ENCODE results near the gene DICER1.

The DICER1 gene

DNA sequence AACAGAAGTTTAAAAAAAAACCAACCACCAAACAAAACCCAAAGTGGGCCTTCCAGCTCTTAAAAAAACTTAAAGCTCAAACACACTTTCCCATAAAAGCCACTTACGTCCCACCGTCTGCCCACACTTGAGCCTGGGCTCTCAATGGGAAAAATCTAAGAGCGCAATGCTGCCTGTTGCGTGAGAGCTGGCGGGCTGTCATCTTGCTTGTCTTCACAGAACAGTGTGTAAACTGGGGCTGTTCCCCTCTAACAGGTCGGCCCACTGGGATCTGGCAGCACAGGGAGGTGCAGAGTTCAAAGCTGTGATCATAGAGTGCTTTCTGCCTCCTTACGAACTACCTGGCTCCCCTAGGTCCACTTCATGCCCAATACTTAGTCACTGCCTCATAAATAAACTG is 80.0 kb downstream of the DICER1 start:
- H3K4me3 ChIP-seq (replicated peaks; ENCODE audit: insufficient read depth, low read length), result no peak overlapping the region
- no peak for DNase-seq (ENCODE audit: low read depth in 1 of 2, low spot score in 1 of 2)
- no peak overlapping the region for H3K27ac ChIP-seq (replicated peaks)
- TF ChIP-seq, protein P1, sequence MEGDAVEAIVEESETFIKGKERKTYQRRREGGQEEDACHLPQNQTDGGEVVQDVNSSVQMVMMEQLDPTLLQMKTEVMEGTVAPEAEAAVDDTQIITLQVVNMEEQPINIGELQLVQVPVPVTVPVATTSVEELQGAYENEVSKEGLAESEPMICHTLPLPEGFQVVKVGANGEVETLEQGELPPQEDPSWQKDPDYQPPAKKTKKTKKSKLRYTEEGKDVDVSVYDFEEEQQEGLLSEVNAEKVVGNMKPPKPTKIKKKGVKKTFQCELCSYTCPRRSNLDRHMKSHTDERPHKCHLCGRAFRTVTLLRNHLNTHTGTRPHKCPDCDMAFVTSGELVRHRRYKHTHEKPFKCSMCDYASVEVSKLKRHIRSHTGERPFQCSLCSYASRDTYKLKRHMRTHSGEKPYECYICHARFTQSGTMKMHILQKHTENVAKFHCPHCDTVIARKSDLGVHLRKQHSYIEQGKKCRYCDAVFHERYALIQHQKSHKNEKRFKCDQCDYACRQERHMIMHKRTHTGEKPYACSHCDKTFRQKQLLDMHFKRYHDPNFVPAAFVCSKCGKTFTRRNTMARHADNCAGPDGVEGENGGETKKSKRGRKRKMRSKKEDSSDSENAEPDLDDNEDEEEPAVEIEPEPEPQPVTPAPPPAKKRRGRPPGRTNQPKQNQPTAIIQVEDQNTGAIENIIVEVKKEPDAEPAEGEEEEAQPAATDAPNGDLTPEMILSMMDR (IDR thresholded peaks at IDR 0.05; ENCODE audit: insufficient read depth, low read length), result no peak
- TF ChIP-seq SPI1 (IDR thresholded peaks at IDR 0.05; ENCODE audit: borderline replicate concordance, low read depth), result no peak
- no peak for TF ChIP-seq POLR2AphosphoS5 (IDR thresholded peaks at IDR 0.05; ENCODE audit: low read depth)
- TF ChIP-seq GABPA (IDR thresholded peaks at IDR 0.05; ENCODE audit: low read depth), result no peak
- TF ChIP-seq, protein P2, sequence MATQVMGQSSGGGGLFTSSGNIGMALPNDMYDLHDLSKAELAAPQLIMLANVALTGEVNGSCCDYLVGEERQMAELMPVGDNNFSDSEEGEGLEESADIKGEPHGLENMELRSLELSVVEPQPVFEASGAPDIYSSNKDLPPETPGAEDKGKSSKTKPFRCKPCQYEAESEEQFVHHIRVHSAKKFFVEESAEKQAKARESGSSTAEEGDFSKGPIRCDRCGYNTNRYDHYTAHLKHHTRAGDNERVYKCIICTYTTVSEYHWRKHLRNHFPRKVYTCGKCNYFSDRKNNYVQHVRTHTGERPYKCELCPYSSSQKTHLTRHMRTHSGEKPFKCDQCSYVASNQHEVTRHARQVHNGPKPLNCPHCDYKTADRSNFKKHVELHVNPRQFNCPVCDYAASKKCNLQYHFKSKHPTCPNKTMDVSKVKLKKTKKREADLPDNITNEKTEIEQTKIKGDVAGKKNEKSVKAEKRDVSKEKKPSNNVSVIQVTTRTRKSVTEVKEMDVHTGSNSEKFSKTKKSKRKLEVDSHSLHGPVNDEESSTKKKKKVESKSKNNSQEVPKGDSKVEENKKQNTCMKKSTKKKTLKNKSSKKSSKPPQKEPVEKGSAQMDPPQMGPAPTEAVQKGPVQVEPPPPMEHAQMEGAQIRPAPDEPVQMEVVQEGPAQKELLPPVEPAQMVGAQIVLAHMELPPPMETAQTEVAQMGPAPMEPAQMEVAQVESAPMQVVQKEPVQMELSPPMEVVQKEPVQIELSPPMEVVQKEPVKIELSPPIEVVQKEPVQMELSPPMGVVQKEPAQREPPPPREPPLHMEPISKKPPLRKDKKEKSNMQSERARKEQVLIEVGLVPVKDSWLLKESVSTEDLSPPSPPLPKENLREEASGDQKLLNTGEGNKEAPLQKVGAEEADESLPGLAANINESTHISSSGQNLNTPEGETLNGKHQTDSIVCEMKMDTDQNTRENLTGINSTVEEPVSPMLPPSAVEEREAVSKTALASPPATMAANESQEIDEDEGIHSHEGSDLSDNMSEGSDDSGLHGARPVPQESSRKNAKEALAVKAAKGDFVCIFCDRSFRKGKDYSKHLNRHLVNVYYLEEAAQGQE (IDR thresholded peaks at IDR 0.05; ENCODE audit: insufficient replicate concordance, low read depth), result no peak
- peaks cover 3% of the 10 kb centered on the region for H3K27me3 ChIP-seq (ENCODE audit: insufficient read depth, poor library complexity, severe bottlenecking)

DNA sequence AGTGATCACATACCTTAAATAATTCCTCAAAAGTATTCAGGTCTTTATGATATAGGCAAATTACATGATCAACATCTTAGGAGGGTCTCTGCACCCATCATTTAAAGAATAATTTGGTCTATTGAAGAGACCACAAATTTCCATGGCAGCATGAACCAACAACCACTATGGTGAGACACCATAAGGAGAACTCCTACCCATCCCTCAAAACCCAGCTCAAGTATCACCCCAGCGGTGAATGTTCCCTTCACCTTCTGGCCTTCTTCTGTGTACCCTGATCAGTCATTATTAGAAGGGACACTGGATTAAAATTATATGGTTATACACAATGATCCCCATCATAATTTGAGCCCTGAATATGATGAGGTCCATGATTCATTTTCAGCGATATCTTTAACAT is 81.5 kb downstream of the DICER1 start:
- peaks cover 4% of the 10 kb centered on the region for H3K27me3 ChIP-seq (ENCODE audit: insufficient read depth, poor library complexity, severe bottlenecking)
- DNase-seq (ENCODE audit: low read depth in 1 of 2, low spot score in 1 of 2), result no peak
- no peak for TF ChIP-seq POLR2AphosphoS5 (IDR thresholded peaks at IDR 0.05; ENCODE audit: low read depth)
- TF ChIP-seq, protein P1 (IDR thresholded peaks at IDR 0.05; ENCODE audit: insufficient read depth, low read length), result no peak
- no peak for TF ChIP-seq GABPA (IDR thresholded peaks at IDR 0.05; ENCODE audit: low read depth)
- TF ChIP-seq SPI1 (IDR thresholded peaks at IDR 0.05; ENCODE audit: borderline replicate concordance, low read depth), result no peak
- TF ChIP-seq, protein P2 (IDR thresholded peaks at IDR 0.05; ENCODE audit: insufficient replicate concordance, low read depth), result no peak
- no peak overlapping the region for H3K4me3 ChIP-seq (replicated peaks; ENCODE audit: insufficient read depth, low read length)
- H3K27ac ChIP-seq (replicated peaks), result no peak overlapping the region

DNA sequence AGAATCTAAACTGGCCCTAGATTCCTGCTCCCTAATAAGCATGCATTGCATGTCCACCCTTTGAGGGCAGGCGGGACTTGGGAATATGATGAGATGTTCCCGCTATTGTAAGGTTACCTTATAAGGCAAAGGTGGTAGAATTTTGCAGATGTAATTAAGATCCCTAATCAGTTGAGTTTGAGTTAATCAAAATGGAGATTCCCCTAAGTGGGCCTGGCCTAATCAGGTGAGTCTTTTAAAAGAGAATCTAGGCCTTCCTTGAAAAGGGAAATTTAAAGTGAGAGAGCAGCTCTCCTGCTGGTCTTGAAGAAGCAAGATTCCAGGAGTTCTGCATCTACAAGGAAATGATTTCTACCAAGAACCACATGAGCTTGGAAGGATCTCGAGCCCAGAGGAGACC is 83.4 kb downstream of the DICER1 start:
- Histone ChIP-seq H3K27me3 (ENCODE audit: insufficient read depth, poor library complexity, severe bottlenecking) (peaks cover 4% of the 10 kb centered on the region), H3K27ac (replicated peaks) (no peak overlapping the region), H3K4me3 (replicated peaks; ENCODE audit: insufficient read depth, low read length) (no peak overlapping the region)
- no peak for DNase-seq (ENCODE audit: low read depth in 1 of 2, low spot score in 1 of 2)
- TF ChIP-seq SPI1 (IDR thresholded peaks at IDR 0.05; ENCODE audit: borderline replicate concordance, low read depth), result no peak
- TF ChIP-seq, protein P2 (IDR thresholded peaks at IDR 0.05; ENCODE audit: insufficient replicate concordance, low read depth), result no peak
- TF ChIP-seq, protein P1 (IDR thresholded peaks at IDR 0.05; ENCODE audit: insufficient read depth, low read length), result no peak
- TF ChIP-seq GABPA (IDR thresholded peaks at IDR 0.05; ENCODE audit: low read depth), result no peak
- no peak for TF ChIP-seq POLR2AphosphoS5 (IDR thresholded peaks at IDR 0.05; ENCODE audit: low read depth)
